OCI-M1 (cell line): ENCODE data around the gene NOC2L.

ENCODE experiments used
- DNase-seq: peaks from one replicate; lab custom pipeline; 2025; lab: John Stamatoyannopoulos, UW

Gene NOC2L

DNA sequence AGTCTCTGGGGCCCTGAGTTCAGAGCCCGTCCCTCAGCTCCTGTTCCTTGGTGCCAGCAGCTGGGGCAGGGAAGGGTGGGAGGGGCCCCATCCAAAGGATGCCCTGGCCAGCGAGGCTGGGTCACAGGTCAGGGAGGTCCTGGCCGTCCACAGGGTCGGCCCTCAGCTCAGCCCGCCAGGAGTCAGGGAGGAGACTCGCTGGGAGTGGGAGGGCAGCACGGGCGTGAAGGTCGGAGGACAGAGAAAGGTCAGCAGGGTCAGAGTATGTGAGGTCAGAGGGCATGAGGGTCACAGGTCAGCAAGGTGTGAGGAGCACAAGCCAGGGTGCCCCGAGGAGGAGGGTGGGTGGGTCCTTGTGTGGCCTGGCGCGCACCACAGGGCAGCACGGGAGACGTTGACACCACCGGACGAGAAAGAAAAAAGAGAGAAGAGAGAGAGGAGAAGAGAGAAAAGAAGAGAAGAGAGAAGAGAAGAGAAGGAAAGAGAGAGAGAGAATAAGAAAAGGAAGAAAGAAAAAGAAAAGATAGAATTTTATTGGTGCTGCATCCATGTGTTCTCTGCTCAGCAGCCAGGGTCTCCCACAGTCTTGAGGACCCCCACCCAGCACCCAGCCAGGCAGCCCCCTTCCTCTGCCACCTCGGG, 15.8 kb upstream of the NOC2L start:
- DNase-seq: no peak

DNA sequence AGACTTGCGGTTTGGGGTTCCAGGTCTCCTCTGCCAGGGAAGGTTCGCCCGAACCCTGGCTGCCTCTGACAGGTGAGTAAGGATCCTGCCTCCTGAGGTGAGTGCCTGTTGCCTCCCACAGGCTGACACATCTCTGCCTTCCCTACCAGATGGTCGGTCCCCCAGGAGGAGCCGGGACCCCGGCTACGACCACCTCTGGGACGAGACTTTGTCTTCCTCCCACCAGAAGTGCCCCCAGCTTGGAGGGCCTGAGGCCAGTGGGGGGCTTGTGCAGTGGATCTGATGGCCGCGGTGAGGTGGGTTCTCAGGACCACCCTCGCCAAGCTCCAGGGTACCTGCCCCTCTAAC, 15.2 kb upstream of the NOC2L start:
- no peak for DNase-seq

DNA sequence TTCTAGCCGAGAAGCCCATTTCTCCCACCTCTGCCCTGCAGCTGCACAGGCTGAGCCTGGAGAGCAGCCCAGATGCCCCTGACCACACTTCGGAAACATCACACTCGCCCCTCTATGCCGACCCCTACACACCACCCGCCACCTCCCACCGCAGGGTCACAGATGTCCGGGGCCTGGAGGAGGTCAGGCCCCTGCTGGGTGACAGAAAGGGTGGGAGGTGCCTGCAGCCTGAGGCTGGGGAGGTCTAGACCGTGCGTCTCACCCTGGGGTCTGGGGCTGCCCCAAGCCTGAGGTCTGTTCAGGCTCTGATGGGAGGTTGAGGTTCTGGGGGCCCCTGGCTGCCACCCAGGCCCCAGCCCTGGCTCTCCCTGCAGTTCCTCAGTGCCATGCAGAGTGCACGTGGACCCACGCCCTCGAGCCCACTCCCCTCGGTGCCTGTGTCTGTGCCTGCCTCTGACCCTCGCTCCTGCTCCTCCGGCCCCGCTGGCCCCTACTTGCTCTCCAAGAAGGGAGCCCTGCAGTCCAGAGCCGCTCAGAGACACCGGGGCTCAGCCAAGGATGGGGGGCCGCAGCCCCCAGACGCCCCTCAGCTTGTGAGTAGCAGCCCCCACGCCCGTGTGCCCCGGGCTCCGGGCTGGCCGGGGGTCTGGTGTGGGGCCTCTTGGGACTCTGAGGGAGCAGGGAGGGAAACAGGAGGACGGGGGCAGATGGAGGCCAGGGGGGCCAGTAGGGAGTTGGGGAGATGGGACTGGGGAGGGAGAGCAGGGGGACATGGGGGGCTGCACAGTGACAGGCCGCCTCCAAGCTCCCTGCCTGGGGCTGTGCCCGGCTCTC, 14.6 kb upstream of the NOC2L start:
- no peak for DNase-seq

DNA sequence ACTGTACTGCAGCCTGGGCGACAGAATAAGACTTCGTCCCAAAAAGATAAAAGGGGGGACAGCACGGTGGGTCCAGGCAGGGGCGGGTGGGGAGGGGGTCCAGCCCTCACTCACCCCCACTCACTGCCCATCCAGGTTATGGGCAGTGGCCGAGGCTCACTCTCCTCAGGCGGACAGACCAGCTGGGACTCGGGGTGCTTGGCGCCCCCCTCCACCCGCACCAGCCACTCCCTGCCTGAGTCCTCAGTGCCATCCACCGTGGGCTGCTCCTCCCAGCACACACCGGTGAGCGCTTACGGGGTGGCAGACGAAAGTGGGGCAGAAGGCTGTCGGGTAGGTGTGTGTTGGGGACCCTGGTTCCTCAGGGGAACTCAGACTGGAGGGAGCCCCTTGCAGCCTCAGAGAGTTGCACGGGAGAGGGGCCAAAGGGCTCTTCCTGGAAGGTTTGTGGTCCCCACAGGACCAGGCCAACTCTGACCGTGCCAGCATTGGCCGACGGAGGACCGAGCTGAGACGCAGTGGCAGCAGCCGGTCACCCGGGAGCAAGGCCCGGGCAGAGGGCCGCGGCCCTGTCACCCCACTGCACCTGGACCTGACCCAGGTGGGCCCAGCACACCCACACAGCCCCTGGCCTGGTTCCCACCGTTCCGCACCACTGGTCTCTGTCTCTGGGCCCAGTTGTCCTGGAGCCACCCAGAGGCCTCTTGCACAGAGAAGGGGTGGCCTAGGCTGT, 13.8 kb upstream of the NOC2L start:
- no peak for DNase-seq

DNA sequence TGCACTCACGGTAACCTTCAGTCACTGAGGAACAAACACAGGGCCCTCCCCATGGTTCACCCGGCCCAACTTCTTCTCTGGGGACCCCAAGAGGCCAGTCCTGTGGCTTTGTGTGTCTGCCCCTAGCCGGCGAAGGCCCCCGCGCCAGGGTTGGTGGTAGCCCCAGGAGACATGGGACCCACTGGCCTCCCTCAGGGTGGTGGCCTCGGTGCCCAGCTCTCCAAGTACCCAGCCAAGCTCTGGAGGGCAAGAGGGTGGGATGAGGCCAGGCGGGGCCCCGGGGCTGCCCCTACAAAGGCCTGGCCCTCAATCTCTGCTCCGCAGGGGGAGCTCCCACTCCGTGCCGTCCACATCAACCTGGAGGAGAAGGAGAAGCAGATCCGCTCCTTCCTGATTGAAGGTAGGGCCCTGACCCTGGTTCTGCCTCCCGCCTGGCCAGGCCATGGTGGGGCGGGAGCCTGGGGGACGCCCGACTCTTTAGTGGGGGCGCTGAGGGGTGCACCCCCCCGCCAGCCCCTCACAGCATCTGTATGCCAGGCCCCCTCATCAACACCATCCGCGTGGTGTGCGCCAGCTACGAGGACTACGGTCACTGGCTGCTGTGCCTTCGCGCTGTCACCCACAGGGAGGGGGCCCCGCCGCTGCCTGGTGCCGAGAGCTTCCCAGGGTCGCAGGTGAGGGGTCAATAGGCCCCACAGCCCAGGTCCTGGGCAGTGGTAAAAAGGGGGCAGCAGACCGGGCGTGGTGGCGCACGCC, 12.9 kb upstream of the NOC2L start:
- DNase-seq: no peak

DNA sequence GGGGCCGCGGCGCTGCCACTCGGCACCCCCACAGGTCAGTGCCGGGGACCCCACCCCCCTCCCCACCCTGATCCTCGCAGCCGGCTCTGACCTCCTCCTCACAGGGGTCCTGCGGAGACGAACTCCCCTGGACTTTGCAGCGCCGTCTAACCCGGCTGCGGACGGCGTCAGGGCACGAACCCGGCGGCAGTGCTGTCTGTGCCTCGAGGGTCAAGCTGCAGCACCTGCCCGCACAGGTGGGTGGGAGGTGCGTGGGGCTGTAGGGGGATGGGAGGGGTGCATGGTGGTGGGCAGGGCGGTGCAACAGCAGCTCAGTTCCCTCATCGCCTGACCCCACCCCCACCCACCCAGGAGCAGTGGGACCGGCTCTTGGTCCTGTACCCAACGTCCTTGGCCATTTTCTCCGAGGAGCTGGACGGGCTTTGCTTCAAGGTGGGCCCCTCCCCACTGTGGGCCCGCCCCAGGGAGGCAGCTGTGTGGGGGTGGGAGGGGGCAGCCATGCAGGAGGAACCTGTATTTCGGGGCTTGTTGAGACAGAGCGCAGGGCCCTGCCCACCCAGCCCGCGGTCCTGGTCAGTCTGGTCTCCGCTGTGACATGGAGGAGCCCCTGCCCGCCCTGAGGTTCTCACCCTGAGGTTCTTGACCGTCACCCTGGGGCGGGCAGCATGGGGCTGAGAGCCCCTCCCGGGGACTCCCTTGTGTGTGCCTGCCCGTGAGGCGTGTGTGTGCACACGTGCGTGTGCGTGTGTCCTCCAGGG, 12.1 kb upstream of the NOC2L start:
- no peak for DNase-seq

DNA sequence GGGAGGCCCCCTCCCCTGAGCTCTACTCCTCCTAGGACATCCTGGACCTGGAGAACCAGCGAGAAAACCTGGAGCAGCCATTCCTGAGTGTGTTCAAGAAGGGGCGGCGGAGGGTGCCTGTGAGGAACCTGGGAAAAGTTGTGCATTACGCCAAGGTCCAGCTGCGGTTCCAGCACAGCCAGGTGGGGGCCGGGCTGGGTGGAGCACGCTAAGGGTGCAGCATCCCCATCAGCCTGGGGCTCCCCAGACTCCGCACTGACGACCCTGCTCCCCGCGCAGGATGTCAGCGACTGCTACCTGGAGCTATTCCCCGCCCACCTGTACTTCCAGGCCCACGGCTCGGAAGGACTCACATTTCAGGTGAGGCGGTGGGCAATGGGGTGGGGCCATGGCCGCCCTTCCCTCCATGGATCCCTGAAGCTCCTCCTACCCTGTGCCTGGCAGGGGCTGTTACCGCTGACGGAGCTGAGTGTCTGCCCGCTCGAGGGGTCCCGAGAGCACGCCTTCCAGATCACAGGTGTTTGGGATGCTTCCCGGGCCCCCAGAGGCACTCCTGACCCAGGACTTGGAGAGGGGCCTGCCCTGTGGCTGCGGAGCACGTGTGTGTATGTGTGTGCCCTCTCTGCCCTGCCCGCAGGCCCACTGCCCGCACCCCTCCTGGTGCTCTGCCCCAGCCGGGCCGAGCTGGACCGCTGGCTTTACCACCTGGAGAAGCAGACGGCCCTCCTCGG, 11.4 kb upstream of the NOC2L start:
- no peak for DNase-seq

DNA sequence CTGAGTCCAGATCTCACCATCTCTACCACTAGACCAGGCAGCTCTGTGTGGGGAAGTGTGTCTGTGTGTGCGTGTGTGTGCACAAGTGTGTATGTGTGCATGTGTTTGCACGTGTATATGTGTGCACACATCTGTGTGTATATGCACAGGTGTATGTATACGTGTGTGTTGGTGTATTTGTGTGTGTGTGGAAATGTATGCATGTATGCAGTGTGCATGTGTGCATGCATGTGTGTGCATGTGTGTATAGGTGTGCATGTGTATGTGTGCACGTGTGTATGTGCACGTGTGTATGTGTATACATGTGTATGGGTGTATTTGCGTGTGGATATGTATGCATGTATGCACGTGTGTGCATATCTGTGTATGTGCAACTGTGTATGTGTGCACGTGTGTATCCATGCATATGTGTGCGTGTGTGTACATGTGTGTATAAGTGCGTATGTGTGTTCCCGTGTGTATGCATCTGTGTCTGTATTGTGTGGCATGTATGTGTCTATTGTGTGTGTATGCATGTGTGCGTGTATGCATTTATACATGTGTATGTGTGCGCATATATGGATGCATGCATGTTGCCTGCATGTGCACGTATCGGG, 10.3 kb upstream of the NOC2L start:
- no peak for DNase-seq

DNA sequence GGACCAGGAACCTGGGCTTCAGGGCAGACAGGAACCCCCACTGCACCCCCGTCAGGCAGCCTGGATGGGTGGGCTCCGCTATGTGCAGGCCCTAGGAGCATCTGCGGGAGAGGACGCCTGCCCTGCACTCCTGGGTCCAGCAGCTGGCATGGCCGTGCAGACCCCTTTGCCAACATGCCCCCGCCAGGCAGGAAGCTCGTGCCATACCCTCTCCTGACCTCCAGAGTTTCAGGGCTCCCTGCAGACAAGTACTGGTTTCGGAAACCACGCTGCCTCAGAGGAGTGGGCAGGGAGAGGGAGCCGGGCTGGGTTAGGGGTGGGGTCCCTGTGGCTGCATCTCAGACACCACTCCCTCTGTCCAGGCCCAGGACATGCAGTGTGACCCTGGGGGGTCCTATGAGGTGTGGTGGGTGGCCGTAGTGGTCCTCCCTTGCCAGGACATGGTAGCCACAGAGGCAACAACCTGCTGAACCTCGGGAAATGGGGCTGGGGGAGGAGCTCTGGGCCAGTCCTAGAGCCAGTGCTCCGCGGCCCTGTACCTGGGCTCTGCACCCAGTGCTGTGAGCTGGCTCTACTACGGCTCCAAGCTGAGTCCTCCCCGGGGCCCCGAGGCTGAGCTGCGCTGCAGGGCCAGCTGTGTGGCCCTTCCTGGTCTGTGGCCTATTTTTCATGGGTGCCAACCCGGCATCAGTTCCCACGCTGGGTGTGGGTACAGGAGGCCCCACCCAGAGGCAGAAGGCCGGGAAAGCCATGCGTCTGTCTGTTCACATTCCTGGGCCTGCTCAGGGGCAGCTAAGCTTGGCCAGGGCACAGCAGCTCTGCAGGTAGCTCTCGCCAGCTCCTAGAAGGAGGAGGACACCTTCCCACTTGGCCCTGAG, 8.6 kb upstream of the NOC2L start:
- no peak for DNase-seq

DNA sequence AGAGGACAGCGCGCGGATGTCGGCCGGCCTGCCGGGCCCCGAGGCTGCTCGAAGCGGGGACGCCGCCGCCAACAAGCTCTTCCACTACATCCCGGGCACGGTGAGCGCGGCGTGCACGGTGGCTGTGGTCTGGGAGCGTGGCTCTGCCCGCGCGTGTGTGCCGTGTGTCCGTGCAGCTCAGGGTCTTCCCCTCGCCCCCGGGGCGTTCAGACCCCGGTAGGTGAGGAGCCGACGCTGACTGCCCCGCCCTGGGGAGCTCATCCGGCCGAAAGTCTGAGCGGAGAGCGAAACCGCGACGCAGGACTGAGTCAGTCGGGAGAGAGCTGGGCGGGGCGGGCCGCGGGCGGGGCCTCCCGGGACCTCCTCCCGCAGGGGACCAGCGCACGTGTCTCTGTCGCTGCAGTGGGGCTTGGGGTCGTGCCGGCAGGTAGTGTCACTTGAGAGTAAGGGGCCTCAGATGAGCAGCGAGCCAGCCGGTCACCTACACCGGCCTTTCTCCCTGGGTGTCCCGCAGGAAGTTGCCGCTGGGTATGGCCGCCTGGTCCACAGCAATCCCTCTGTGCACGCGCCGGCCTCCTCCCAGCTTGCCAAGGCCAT, 7.7 kb upstream of the NOC2L start:
- peak; percentile 74 for DNase-seq

DNA sequence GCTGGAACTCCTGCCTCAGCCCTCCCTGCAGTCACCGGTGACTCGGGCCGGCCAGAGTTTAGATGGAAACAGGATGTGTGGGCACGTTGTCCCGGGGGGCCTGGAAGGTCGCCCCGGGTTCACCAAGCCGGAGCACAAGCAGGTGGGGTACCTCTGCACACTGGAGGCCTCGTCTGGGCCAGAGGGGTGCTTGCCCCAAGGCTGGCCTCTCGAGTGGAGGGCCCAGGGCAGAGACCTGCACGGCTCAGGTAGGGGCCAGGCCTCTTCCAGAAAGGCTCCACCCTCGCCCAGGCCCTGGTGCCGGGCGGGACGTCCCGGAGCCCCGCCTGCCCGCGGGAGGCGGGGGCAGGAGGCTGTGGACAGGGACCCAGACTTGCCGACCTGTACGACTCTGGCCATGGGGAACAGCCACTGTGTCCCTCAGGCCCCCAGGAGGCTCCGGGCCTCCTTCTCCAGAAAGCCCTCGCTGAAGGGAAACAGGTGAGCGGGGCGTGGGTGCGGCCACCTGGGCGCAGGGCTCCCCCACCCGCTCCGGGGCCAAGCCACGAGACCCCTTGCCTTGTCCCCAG, 7.2 kb upstream of the NOC2L start, which contains the start of gene PLEKHN1:
PLEKHN1 (plus strand) TSS at position 348 of the 569 bp plus-strand sequence; CDS start at position 398, 50 bp downstream.
- DNase-seq: peak; percentile 35

DNA sequence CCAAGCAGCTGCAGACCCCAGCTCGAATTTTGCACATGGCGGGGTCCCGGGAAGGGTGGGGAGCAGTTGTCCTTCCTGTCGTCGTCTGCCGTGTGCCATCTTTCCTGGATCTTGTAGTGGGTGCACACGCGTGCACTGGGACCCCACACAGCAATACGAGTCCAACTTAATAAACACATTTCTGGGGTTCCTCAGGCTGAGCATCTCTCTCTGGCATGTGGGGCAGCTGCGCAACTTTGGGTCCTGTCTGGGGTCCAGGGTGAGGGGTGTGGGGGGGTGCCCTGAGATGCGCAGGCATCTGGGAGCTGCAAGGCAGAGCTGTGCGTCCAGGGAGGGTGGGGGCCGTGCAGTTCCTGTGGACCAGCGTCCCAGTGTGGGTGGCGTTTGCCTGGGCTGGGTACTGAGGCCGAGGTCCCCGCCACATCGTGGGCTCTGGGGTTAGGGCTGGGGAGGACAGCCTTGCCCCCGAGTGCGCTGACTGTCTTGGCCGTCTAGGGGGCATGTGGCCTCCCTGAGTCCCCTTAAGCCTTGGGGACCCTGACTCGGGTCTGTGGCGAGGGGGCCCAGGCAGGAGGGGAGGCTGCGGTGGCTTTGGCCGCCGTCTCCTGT, 6.6 kb upstream of the NOC2L start:
- DNase-seq: no peak

DNA sequence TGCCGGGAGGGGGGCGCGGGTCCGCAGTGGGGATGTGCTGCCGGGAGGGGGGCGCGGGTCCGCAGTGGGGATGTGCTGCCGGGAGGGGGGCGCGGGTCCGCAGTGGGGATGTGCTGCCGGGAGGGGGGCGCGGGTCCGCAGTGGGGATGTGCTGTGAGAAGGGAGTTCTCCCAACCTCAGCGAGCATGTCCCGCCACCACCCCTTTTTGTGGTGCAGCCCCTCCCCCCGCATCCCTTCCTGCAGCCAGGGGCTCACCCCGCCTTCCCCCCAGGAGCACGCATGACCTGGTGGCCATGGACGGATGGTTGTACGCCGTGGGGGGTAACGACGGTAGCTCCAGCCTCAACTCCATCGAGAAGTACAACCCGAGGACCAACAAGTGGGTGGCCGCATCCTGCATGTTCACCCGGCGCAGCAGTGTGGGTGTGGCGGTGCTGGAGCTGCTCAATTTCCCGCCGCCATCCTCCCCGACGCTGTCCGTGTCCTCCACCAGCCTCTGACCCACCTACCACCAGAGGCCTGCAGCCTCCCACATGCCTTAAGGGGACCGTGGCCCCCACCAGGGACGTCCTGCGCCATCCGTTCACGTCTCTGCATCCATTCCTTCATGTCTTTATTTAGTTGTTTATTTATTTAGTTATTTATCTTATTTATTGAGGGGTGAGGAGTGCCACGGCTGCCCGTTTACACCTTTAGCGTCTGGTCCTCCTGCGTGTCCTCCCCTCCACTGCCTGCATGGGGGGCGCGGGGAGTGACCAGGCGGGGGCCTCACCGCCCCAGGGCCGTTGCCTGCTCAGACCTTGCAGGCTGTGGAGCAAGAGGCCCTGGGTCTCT, 5.9 kb upstream of the NOC2L start:
- DNase-seq: no peak

DNA sequence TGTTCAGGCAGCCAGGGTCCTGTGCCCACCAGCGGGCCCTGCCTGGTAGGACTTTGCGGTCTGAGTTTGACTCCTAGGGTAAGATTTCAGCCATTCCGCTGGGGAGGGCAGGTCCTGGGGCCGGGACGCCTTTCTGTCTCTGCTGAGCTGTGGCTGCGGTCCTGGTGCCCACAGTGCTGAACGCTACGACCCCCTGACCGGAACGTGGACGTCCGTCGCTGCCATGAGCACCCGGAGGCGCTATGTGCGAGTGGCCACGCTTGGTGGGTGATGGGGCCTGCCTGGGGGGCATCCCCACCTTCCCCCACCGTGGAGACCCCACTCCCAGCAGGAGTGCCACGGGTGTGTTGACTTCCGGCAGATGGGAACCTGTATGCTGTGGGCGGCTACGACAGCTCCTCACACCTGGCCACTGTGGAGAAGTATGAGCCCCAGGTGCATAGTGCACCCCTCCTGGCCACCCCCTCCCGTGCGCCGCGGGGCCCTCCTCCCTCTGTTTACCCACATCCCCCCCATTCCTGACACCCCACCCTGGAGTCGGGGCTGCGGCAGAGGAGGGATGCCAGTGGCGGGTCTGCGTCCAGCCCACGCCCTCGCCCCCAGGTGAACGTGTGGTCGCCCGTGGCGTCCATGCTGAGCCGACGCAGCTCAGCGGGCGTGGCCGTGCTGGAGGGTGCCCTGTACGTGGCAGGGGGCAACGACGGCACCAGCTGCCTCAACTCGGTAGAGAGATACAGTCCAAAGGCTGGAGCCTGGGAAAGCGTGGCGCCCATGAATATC, 4.9 kb upstream of the NOC2L start:
- no peak for DNase-seq

DNA sequence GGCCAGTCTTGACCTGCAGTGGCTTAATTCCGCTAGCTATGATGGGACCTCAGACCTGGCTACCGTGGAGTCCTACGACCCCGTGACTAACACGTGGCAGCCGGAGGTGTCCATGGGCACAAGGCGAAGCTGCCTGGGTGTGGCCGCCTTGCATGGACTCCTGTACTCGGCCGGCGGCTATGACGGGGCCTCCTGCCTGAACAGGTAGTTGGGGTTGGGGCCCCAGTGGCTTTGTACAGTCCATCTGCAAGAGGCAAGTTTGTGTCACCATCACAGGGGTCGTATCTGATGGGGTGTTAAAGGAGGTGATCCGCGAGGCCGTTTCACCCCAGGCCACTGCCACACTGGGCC, 4.2 kb upstream of the NOC2L start:
- no peak for DNase-seq
